Transverse colon (tissue), 4 donors: ENCODE results near the gene NPAS3.

Source experiments
- CTCF ChIP-seq, 5 experiments: fragments of 200-600 bp in 3 of 5; fragments of 450-650 bp in 2 of 5; sonication (generic) in 3 of 5; IDR thresholded peaks; 1 replicate in 2 of 5; 2 replicates in 3 of 5; pipeline ENCODE4 v1.5.1; 2016 to 2017; ENCODE audit warnings: antibody characterized with exemption in 5 of 5, inconsistent platforms in 3 of 5, mild to moderate bottlenecking in 2 of 5, moderate library complexity in 1 of 5
- EP300 ChIP-seq: sonication (generic); formaldehyde crosslinking; IDR thresholded peaks from one replicate; pipeline ENCODE4 v1.6.1; 2017; ENCODE audit warnings: antibody characterized with exemption, low read depth
- POLR2A ChIP-seq: fragments of 450-650 bp; IDR thresholded peaks from one replicate; pipeline ENCODE4 v1.6.1; 2016; ENCODE audit warnings: antibody characterized with exemption, mild to moderate bottlenecking, moderate library complexity
- POLR2AphosphoS5 ChIP-seq, 3 donors: sonication (generic); formaldehyde crosslinking; IDR thresholded peaks; one replicate each; pipeline ENCODE4 v1.6.1; 2016; ENCODE audit warnings: antibody characterized with exemption in 3 of 3

GRCh38 chr14:33062476-33062875 is 123.8 kb downstream of the NPAS3 start:
- no peak for TF ChIP-seq CTCF (IDR thresholded peaks at IDR 0.05)
- TF ChIP-seq POLR2A = no peak
- no peak for TF ChIP-seq POLR2AphosphoS5 (IDR thresholded peaks at IDR 0.05)
- TF ChIP-seq EP300 = no peak
